Stomach smooth muscle (tissue), 2 donors: Measurements from ENCODE around the gene DNAH5.

Experiments used
- H3K27ac ChIP-seq: one replicate; pipeline ENCODE4 v1.7.0; 2013; ENCODE audit warnings: mild to moderate bottlenecking, low read length, inconsistent platforms
- H3K27me3 ChIP-seq, 2 donors: one replicate each; pipeline ENCODE4 v1.7.0; 2013; ENCODE audit warnings: low read length in 2 of 2; ENCODE audit not compliant: insufficient read depth in 2 of 2, control insufficient read depth in 1 of 2
- H3K36me3 ChIP-seq, 2 donors: one replicate each; pipeline ENCODE4 v1.7.0; 2013; ENCODE audit warnings: low read length in 2 of 2; ENCODE audit not compliant: control insufficient read depth in 2 of 2, insufficient read depth in 2 of 2
- H3K4me1 ChIP-seq: one replicate; pipeline ENCODE4 v1.7.0; 2013; ENCODE audit warnings: low read length; ENCODE audit not compliant: control insufficient read depth, insufficient read depth
- H3K4me3 ChIP-seq, 2 donors: one replicate each; pipeline ENCODE4 v1.7.0; 2013; ENCODE audit warnings: low read length in 2 of 2
- H3K9ac ChIP-seq, 2 donors: one replicate each; pipeline ENCODE4 v1.7.0; 2013; ENCODE audit warnings: low read length in 2 of 2, mild to moderate bottlenecking in 1 of 2
- H3K9me3 ChIP-seq, 2 donors: one replicate each; pipeline ENCODE4 v1.7.0; 2013; ENCODE audit warnings: low read length in 2 of 2; ENCODE audit not compliant: control insufficient read depth in 2 of 2
- donor health status: healthy.
- donor health status: Pancreatic carcinoma.

Gene DNAH5

DNA sequence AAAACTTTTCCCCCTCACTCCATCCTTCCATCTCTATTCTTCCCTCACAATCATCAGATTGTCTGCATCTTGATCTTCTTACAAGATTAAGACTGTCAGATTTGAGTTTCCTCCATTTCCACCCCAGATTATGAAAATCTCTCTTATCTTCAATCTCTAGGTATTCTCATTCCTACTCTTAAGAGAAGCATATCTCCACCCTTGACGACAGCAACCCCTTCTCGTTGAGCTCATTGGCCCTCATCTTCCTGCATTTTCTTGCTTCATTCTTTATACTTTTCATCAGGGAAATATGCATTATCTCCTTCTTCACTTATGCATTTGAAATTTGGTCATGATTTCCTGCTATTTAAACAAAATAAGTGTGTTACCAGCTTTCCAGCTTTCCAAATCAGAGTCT is 301.3 kb downstream of the DNAH5 start:
- Histone ChIP-seq H3K4me1 (no peaks in the 10 kb centered on the region), H3K27me3 (no peaks in the 10 kb centered on the region), H3K36me3 (no peaks in the 10 kb centered on the region), H3K9me3 (peaks cover 0 to 3% of the 10 kb centered on the region in 2 donors), H3K27ac (no peak overlapping the region), H3K4me3 (no peak overlapping the region), H3K9ac (no peak overlapping the region)
